ENCODE measurements around the gene PDE6B.

The PDE6B gene

DNA sequence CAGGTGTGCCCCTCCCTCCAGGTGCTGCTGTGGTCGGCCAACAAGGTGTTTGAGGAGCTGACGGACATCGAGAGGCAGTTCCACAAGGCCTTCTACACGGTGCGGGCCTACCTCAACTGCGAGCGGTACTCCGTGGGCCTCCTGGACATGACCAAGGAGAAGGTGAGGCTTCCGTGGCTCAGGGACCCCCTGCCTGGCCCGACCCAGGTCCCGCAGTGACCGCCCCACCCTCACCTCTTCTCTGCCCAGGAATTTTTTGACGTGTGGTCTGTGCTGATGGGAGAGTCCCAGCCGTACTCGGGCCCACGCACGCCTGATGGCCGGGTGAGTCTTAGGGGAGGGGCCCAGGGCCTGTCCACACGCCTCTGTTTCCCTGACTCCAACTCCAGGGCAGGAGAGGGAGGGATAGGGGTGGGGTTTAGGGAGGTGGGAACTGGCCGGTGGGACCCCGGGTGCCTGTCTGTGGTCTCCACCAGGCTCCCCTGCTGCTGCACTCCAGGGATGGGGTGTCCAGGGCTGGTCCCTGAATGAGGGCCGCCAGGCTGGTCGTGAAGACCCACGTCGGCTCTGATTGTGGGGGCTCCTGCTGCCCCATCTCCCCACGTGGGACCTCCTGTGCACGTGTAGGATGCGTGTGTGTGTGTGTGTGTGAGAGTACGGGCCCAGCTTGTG, 28.6 kb downstream of the PDE6B start:
- no peak for TF ChIP-seq EZH2 (IDR thresholded peaks at IDR 0.05)
- no peak for TF ChIP-seq POLR2AphosphoS5 (IDR thresholded peaks at IDR 0.05; ENCODE audit: borderline replicate concordance, low read depth, low read length)
- H3K27ac ChIP-seq: no peak overlapping the region
- H3K4me3 ChIP-seq: no peak overlapping the region
- H3K36me3 ChIP-seq (ENCODE audit: insufficient read depth, low read length): no peaks in the 10 kb centered on the region
- H3K9ac ChIP-seq (ENCODE audit: insufficient read length): no peak overlapping the region
- no peaks in the 10 kb centered on the region for H3K9me3 ChIP-seq (ENCODE audit: low read depth, low read length)
- DNase-seq (ENCODE audit: low read depth, low spot score): no peak

DNA sequence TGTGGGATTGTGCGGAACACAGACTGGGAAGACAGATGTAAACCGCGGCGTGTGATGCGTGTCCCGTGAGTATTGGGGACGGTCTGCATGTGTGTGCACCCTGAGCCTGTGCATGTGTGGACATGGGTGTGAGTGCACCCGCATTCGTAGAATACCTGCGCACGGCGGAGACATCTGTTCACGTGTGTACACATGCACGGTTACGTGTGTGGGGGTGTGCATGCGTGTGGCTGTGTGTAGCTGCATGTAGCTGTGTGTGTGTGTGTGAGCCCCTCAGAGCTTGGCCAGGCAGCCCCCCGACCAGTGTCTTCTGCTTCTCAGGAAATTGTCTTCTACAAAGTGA, 29.1 kb downstream of the PDE6B start:
- H3K9ac ChIP-seq (ENCODE audit: insufficient read length): no peak overlapping the region
- DNase-seq (ENCODE audit: low read depth, low spot score): no peak
- no peak overlapping the region for H3K27ac ChIP-seq
- TF ChIP-seq FOXP2 (optimal IDR thresholded peaks at IDR 0.05; ENCODE audit: control extremely low read depth, extremely low read length, insufficient read depth): no peak
- no peak for TF ChIP-seq EZH2 (IDR thresholded peaks at IDR 0.05)
- no peak for TF ChIP-seq POLR2AphosphoS5 (IDR thresholded peaks at IDR 0.05; ENCODE audit: borderline replicate concordance, low read depth, low read length)
- H3K4me3 ChIP-seq: no peak overlapping the region
- H3K9me3 ChIP-seq (ENCODE audit: low read depth, low read length): no peaks in the 10 kb centered on the region
- no peaks in the 10 kb centered on the region for H3K36me3 ChIP-seq (ENCODE audit: insufficient read depth, low read length)

DNA sequence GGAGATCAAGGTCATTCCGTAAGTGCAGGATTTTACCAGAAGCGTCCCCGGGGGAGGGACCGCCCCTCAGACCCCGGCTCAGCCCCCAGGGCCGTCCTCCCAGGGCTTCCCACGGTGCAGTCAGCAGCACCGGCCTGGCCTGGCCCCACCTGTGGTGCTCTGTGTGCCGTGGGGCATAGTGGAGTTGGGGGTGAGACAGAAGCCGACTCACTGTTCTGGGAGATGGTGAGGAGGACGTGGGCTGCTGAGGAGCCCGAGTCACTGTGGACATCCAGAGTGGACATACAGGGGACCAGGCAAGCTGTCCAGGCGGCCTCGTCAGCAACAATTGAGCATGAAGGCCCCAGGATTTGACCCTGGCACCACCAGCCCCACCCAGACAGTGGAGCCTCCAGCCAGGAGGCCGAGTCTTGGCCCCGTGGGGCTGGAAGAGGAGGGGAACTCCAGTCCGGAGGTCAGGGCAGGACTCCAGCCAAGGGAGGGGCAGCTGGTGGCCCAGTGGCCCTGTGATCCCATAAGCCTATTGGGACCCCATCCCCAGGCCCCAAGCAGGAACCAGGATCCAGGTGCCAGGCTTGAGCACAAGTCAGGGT, 29.6 kb downstream of the PDE6B start:
- Histone ChIP-seq H3K9ac (ENCODE audit: insufficient read length) (no peak overlapping the region), H3K4me3 (no peak overlapping the region), H3K9me3 (ENCODE audit: low read depth, low read length) (no peaks in the 10 kb centered on the region), H3K27ac (no peak overlapping the region), H3K36me3 (ENCODE audit: insufficient read depth, low read length) (no peaks in the 10 kb centered on the region)
- TF ChIP-seq FOXP2 (optimal IDR thresholded peaks at IDR 0.05; ENCODE audit: control extremely low read depth, extremely low read length, insufficient read depth) (no peak), POLR2AphosphoS5 (IDR thresholded peaks at IDR 0.05; ENCODE audit: borderline replicate concordance, low read depth, low read length) (no peak), EZH2 (IDR thresholded peaks at IDR 0.05) (no peak)
- no peak for DNase-seq (ENCODE audit: low read depth, low spot score)

DNA sequence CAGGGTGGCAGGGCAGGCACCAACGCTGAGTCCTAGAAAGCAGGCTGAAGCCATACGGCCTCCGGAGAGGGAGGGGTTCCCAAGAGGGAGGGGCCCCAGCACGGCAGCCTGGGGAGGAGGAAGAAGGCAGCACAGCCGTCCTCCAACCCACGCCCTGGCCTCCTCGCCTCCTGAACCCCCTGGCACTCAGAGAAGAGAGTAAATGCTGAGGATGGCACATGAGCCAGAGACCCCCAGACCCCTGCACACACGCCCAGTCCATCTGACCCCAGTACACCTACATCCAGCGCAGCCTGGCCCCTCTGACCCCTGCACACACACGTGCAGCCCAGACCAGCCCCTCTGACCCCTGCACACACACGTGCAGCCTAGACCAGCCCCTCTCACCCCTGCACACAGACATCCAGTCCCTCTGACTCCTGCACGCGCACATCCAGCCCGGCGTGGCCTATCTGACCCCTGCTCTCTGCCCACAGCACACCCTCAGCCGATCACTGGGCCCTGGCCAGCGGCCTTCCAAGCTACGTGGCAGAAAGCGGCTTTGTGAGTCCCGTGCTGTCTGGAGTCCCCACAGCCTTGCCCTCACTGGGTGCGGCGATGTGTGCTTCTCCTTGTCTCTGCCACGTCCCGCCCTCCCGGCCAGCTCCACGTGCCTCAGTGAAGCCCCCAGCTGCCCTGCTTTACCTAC, 30.2 kb downstream of the PDE6B start:
- Histone ChIP-seq H3K27ac (no peak overlapping the region), H3K9ac (ENCODE audit: insufficient read length) (no peak overlapping the region), H3K9me3 (ENCODE audit: low read depth, low read length) (no peaks in the 10 kb centered on the region), H3K36me3 (ENCODE audit: insufficient read depth, low read length) (no peaks in the 10 kb centered on the region), H3K4me3 (no peak overlapping the region)
- TF ChIP-seq FOXP2 (optimal IDR thresholded peaks at IDR 0.05; ENCODE audit: control extremely low read depth, extremely low read length, insufficient read depth): no peak
- TF ChIP-seq POLR2AphosphoS5 (IDR thresholded peaks at IDR 0.05; ENCODE audit: borderline replicate concordance, low read depth, low read length): no peak
- no peak for TF ChIP-seq EZH2 (IDR thresholded peaks at IDR 0.05)
- DNase-seq (ENCODE audit: low read depth, low spot score): no peak

DNA sequence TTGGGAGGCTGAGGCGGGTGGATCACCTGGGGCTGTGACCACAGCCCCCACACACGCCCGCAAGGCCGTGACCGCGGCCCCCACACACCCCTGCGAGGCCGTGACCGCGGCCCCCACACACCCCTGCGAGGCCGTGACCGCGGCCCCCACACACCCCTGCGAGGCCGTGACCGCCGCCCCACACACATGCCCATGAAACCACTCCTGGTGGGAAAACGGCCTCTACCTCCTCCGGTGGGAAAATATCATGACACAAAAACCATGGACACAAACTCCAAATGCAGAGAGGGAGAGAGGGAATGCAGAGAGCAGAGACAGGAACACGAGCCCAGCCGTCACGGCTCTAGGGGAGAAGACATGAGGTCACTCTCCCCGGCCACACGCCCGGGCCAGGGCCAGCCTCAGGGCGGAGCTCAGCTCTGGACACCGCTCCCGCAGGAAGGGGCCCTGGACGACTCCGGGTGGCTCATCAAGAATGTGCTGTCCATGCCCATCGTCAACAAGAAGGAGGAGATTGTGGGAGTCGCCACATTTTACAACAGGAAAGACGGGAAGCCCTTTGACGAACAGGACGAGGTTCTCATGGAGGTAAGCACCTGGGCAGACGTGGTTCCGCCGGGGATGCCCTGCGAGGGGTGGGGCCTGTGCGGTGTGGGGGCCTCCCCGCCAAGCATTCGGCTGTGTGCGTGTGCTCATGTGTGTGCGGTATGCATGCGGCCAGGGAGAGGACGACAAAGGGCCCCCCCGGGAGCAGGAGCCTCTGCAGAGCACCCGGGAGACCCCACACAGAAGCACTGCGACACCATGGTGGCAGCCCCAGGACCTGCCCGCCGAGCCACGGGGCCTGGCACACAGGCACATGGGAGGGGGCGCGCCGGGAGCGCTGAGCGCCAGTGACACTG, 31.3 kb downstream of the PDE6B start:
- TF ChIP-seq EZH2 (IDR thresholded peaks at IDR 0.05) (no peak), FOXP2 (optimal IDR thresholded peaks at IDR 0.05; ENCODE audit: control extremely low read depth, extremely low read length, insufficient read depth) (no peak), POLR2AphosphoS5 (IDR thresholded peaks at IDR 0.05; ENCODE audit: borderline replicate concordance, low read depth, low read length) (no peak)
- Histone ChIP-seq H3K27ac (no peak overlapping the region), H3K36me3 (ENCODE audit: insufficient read depth, low read length) (no peaks in the 10 kb centered on the region), H3K9me3 (ENCODE audit: low read depth, low read length) (no peaks in the 10 kb centered on the region), H3K9ac (ENCODE audit: insufficient read length) (no peak overlapping the region), H3K4me3 (no peak overlapping the region)
- DNase-seq (ENCODE audit: low read depth, low spot score): no peak

DNA sequence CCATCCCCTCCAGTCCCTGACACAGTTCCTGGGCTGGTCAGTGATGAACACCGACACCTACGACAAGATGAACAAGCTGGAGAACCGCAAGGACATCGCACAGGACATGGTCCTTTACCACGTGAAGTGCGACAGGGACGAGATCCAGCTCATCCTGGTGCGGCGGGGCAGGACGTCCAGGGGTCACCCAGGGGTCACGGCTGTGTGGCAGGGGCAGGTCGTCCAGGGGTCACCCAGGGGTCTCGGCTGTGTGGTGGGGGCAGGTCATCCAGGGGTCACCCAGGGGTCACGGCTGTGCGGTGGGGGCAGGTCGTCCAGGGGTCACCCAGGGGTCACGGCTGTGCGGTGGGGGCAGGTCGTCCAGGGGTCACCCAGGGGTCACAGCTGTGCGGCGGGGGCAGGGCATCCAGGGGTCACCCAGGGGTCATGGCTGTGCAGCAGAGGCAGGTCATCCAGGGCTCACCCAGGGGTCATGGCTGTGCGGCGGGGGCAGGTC, 32.0 kb downstream of the PDE6B start:
- H3K9ac ChIP-seq (ENCODE audit: insufficient read length): no peak overlapping the region
- no peak for DNase-seq (ENCODE audit: low read depth, low spot score)
- no peaks in the 10 kb centered on the region for H3K36me3 ChIP-seq (ENCODE audit: insufficient read depth, low read length)
- no peak for TF ChIP-seq FOXP2 (optimal IDR thresholded peaks at IDR 0.05; ENCODE audit: control extremely low read depth, extremely low read length, insufficient read depth)
- TF ChIP-seq POLR2AphosphoS5 (IDR thresholded peaks at IDR 0.05; ENCODE audit: borderline replicate concordance, low read depth, low read length): no peak
- no peak for TF ChIP-seq EZH2 (IDR thresholded peaks at IDR 0.05)
- no peak overlapping the region for H3K27ac ChIP-seq
- no peak overlapping the region for H3K4me3 ChIP-seq
- no peaks in the 10 kb centered on the region for H3K9me3 ChIP-seq (ENCODE audit: low read depth, low read length)

DNA sequence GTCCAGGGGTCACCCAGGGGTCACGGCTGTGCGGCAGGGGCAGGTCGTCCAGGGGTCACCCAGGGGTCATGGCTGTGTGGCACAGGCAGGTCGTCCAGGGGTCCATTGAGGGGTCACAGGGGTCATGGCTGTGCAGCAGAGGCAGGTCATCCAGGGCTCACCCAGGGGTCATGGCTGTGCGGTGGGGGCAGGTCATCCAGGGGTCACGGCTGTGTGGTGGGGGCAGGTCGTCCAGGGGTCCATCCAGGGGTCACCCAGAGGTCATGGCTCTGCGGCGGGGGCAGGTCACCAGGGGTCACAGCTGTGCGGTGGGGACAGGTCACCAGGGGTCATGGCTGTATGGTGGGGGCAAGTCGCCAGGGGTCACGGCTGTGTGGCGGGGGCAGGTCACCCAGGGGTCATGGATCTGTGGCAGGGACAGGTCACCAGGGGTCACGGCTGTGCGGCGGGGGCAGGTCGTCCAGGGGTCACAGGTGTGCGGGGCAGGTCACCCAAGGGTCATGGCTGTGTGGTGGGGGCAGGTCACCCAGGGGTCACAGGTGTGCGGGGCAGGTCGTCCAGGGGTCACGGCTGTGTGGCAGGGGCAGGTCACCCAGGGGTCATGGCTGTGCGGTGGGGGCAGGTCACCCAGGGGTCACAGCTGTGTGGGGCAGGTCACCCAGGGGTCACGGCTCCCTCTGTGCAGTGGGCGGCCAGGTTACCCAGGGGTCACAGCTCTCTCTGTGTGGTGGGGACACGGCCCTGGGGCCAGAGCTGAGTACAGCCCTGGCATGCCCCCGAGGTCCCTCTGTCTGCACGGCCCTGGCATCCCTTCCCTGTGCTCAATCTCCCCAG, 32.7 kb downstream of the PDE6B start:
- Histone ChIP-seq H3K9ac (ENCODE audit: insufficient read length) (no peak overlapping the region), H3K4me3 (no peak overlapping the region), H3K9me3 (ENCODE audit: low read depth, low read length) (no peaks in the 10 kb centered on the region), H3K36me3 (ENCODE audit: insufficient read depth, low read length) (no peaks in the 10 kb centered on the region), H3K27ac (no peak overlapping the region)
- DNase-seq (ENCODE audit: low read depth, low spot score): no peak
- TF ChIP-seq EZH2 (IDR thresholded peaks at IDR 0.05) (no peak), FOXP2 (optimal IDR thresholded peaks at IDR 0.05; ENCODE audit: control extremely low read depth, extremely low read length, insufficient read depth) (no peak), POLR2AphosphoS5 (IDR thresholded peaks at IDR 0.05; ENCODE audit: borderline replicate concordance, low read depth, low read length) (no peak)
